Peyer's patch (tissue), 4 donors: Measurements from ENCODE around the gene AMFR. TPM values are rescaled to one million over a fixed set of nuclear protein-coding genes. Genes with fewer than 3 reads are reported as not detected.

Source experiments
- DNase-seq, 3 donors: peaks; one replicate each; pipeline ENCODE4 v3.0.0-alpha.2; 2017 to 2019
- H3K27ac ChIP-seq, 4 donors: fragments of 200-600 bp; sonication (generic); one replicate each; pipeline ENCODE4 v1.5.1; 2016 to 2019
- H3K27me3 ChIP-seq, 2 donors: fragments of 200-600 bp; sonication (generic); one replicate each; pipeline ENCODE4 v1.5.1; 2019
- H3K36me3 ChIP-seq, 3 donors: fragments of 200-600 bp; sonication (generic); one replicate each; pipeline ENCODE4 v1.5.1; 2016 to 2019
- H3K4me1 ChIP-seq, 4 donors: fragments of 200-600 bp; sonication (generic); one replicate each; pipeline ENCODE4 v1.5.1; 2016 to 2019
- H3K4me3 ChIP-seq, 4 donors: fragments of 200-600 bp; sonication (generic); 1 replicate in 3 of 4; 2 replicates in 1 of 4; pipeline ENCODE4 v1.5.1; 2016 to 2019; ENCODE audit warnings: mild to moderate bottlenecking in 1 of 4
- H3K9me3 ChIP-seq, 4 donors: fragments of 200-600 bp; sonication (generic); one replicate each; pipeline ENCODE4 v1.5.1; 2016 to 2019; ENCODE audit warnings: mild to moderate bottlenecking in 1 of 4
- CTCF ChIP-seq, 6 experiments: fragments of 450-650 bp in 4 of 6; fragments of 200-600 bp in 2 of 6; sonication (generic) in 1 of 6; IDR thresholded peaks; one replicate each; pipeline ENCODE4 v1.5.1; 2017 to 2019; ENCODE audit warnings: antibody characterized with exemption in 6 of 6, mild to moderate bottlenecking in 3 of 6, moderate library complexity in 1 of 6
- POLR2A ChIP-seq, 2 donors: fragments of 450-650 bp; IDR thresholded peaks; one replicate each; pipeline ENCODE4 v1.5.1; 2017; ENCODE audit warnings: antibody characterized with exemption in 2 of 2, mild to moderate bottlenecking in 2 of 2, moderate library complexity in 2 of 2
- total RNA-seq, 4 donors: library from RNA; depleted of rRNA; stranded (reverse); fragments of >200 nt; gene quantifications; one replicate each; pipeline ENCODE4 v1.1.0, GENCODE V29; 2016

AMFR gene
- total RNA-seq, 4 donors from 2014 or later = 149 to 265 (median 170) TPM

GRCh38 chr16:56328276-56329022 lies 96.9 kb downstream of the AMFR start:
- Histone ChIP-seq H3K4me1 (no peaks in the 10 kb centered on the region), H3K36me3 (no peaks in the 10 kb centered on the region), H3K4me3 (no peak overlapping the region), H3K27me3 (no peaks in the 10 kb centered on the region), H3K27ac (no peak overlapping the region), H3K9me3 (no peaks in the 10 kb centered on the region)
- no peak for DNase-seq
- TF ChIP-seq CTCF (IDR thresholded peaks at IDR 0.05) (no peak), POLR2A (IDR thresholded peaks at IDR 0.05) (no peak)

GRCh38 chr16:56327929-56328258 lies 97.5 kb downstream of the AMFR start:
- Histone ChIP-seq H3K27ac (no peak overlapping the region), H3K36me3 (no peaks in the 10 kb centered on the region), H3K4me1 (no peaks in the 10 kb centered on the region), H3K27me3 (no peaks in the 10 kb centered on the region), H3K9me3 (no peaks in the 10 kb centered on the region), H3K4me3 (no peak overlapping the region)
- no peak for TF ChIP-seq POLR2A (IDR thresholded peaks at IDR 0.05)
- no peak for TF ChIP-seq CTCF (IDR thresholded peaks at IDR 0.05)
- no peak for DNase-seq

- Histone ChIP-seq H3K4me3 (no peak overlapping the region), H3K36me3 (no peaks in the 10 kb centered on the region), H3K27me3 (no peaks in the 10 kb centered on the region), H3K9me3 (no peaks in the 10 kb centered on the region), H3K4me1 (no peaks in the 10 kb centered on the region), H3K27ac (no peak overlapping the region)
- no peak for DNase-seq
- TF ChIP-seq CTCF (IDR thresholded peaks at IDR 0.05) (no peak), POLR2A (IDR thresholded peaks at IDR 0.05) (no peak)
These were observed 98.0 kb downstream of the AMFR start for GRCh38 chr16:56327071-56327928.

GRCh38 chr16:56325956-56326355 lies 99.4 kb downstream of the AMFR start:
- no peak for TF ChIP-seq POLR2A (IDR thresholded peaks at IDR 0.05)
- no peak for TF ChIP-seq CTCF (IDR thresholded peaks at IDR 0.05)
- no peak overlapping the region for H3K4me3 ChIP-seq
- H3K27ac ChIP-seq = no peak overlapping the region
- H3K9me3 ChIP-seq = no peaks in the 10 kb centered on the region
- no peaks in the 10 kb centered on the region for H3K4me1 ChIP-seq
- H3K36me3 ChIP-seq = no peaks in the 10 kb centered on the region
- H3K27me3 ChIP-seq = no peaks in the 10 kb centered on the region
- DNase-seq = no peak

GRCh38 chr16:56324406-56324805 lies 100.9 kb downstream of the AMFR start:
- Histone ChIP-seq H3K4me3 (no peak overlapping the region), H3K9me3 (no peaks in the 10 kb centered on the region), H3K27me3 (no peaks in the 10 kb centered on the region), H3K27ac (no peak overlapping the region), H3K4me1 (no peaks in the 10 kb centered on the region), H3K36me3 (no peaks in the 10 kb centered on the region)
- TF ChIP-seq CTCF (IDR thresholded peaks at IDR 0.05) = no peak
- TF ChIP-seq POLR2A (IDR thresholded peaks at IDR 0.05) = no peak
- DNase-seq = no peak
